Endothelial cell of umbilical vein (primary cell): ENCODE results near the gene RAP1GDS1. TPM values are rescaled to one million over a fixed set of nuclear protein-coding genes. Genes with fewer than 3 reads are reported as not detected.

ENCODE experiments used
- BruUV-seq: library from RNA; stranded (reverse); fragments of 400-500 nt; replicated peaks from 2 replicates; lab custom pipeline; 2021; lab: Mats Ljungman, UMichigan
- CTCF ChIA-PET: fragments of 300-600, 350-600 bp; sonication (Branson Sonifier 250); formaldehyde crosslinking; loops from one replicate; lab custom pipeline; 2021; ENCODE audit warnings: antibody characterized with exemption, inconsistent platforms; lab: Charles Lee
- POLR2A ChIA-PET: fragments of 300-600, 350-600 bp; sonication (Branson Sonifier 250); formaldehyde crosslinking; loops from one replicate; lab custom pipeline; 2021; ENCODE audit warnings: antibody characterized with exemption, inconsistent platforms; lab: Charles Lee
- DNase-seq: peaks from one replicate; pipeline ENCODE4 v3.0.0-alpha.2; 2011; ENCODE audit warnings: low read depth, low spot score
- FAIRE-seq: peaks from 2 replicates; lab custom pipeline; 2011; peaks lifted over from hg19 to GRCh38; lab: Jason Lieb, UNC
- H2AFZ ChIP-seq: 2 replicates; pipeline ENCODE4 v1.6.0; 2012; ENCODE audit warnings: low read depth, low read length, control low read depth, inconsistent platforms
- H3K27ac ChIP-seq: 2 replicates; pipeline ENCODE4 v1.5.1; 2011; ENCODE audit warnings: low read depth, mild to moderate bottlenecking, control low read depth, low read length, moderate library complexity; ENCODE audit not compliant: insufficient read depth
- H3K27me3 ChIP-seq, 2 experiments: 2 replicates each; pipeline versions ENCODE4 v1.6.0 to v1.6.1; 2011; ENCODE audit warnings: low read length in 2 of 2, mixed read lengths in 1 of 2; ENCODE audit not compliant: control insufficient read depth in 2 of 2, insufficient read depth in 2 of 2
- H3K36me3 ChIP-seq, 2 experiments: 2 replicates in 1 of 2; 3 replicates in 1 of 2; pipeline ENCODE4 v1.5.1; 2011; ENCODE audit warnings: low read length in 2 of 2, mild to moderate bottlenecking in 1 of 2, moderate library complexity in 1 of 2; ENCODE audit not compliant: control insufficient read depth in 2 of 2, insufficient read depth in 2 of 2; ENCODE audit errors: extremely low read depth in 1 of 2
- H3K4me1 ChIP-seq: 3 replicates; pipeline ENCODE4 v1.5.1; 2011; ENCODE audit warnings: mild to moderate bottlenecking, low read length; ENCODE audit not compliant: control insufficient read depth, insufficient read depth; ENCODE audit errors: extremely low read depth
- H3K4me2 ChIP-seq: 2 replicates; pipeline ENCODE4 v1.6.1; 2011; ENCODE audit warnings: low read length, control low read depth, mixed read lengths; ENCODE audit not compliant: insufficient read depth
- H3K4me3 ChIP-seq, 3 experiments: fragments of 200-600 bp in 1 of 3; sonication (generic), shearing (Covaris generic) in 1 of 3; replicated peaks in 1 of 3; 2 replicates each; pipeline ENCODE4 v1.5.1; 2011 to 2016; ENCODE audit warnings: control low read depth in 3 of 3, low read length in 3 of 3, mild to moderate bottlenecking in 2 of 3, inconsistent platforms in 1 of 3, low read depth in 1 of 3, moderate library complexity in 1 of 3; ENCODE audit not compliant: insufficient read depth in 1 of 3
- H3K79me2 ChIP-seq: 2 replicates; pipeline ENCODE4 v1.6.0; 2012; ENCODE audit warnings: low read length, inconsistent platforms; ENCODE audit not compliant: control insufficient read depth, insufficient read depth
- H3K9ac ChIP-seq: replicated peaks from 2 replicates; pipeline ENCODE3; 2011; ENCODE audit warnings: low read length, control low read depth; ENCODE audit not compliant: insufficient read depth; ENCODE audit errors: extremely low read depth
- H3K9me1 ChIP-seq: replicated peaks from 3 replicates; pipeline ENCODE4 v1.6.0; 2011; ENCODE audit warnings: mild to moderate bottlenecking, low read length; ENCODE audit not compliant: control insufficient read depth, insufficient read depth; ENCODE audit errors: extremely low read depth
- H3K9me3 ChIP-seq: replicated peaks from 2 replicates; pipeline ENCODE4 v1.5.1; 2012; ENCODE audit warnings: low read length, inconsistent platforms; ENCODE audit not compliant: control insufficient read depth, insufficient read depth
- H4K20me1 ChIP-seq: replicated peaks from 2 replicates; pipeline ENCODE3; 2011; ENCODE audit warnings: mild to moderate bottlenecking, low read length; ENCODE audit not compliant: control insufficient read depth, insufficient read depth; ENCODE audit errors: extremely low read depth
- EZH2 ChIP-seq: IDR thresholded peaks from 2 replicates; pipeline ENCODE4 v1.6.1; 2012; ENCODE audit warnings: borderline replicate concordance, low read depth, mild to moderate bottlenecking, moderate library complexity, low read length, inconsistent platforms; ENCODE audit not compliant: severe bottlenecking
- GATA2 ChIP-seq: IDR thresholded peaks from 2 replicates; pipeline ENCODE4 v1.7.0; 2011; ENCODE audit warnings: low read depth, mild to moderate bottlenecking, moderate library complexity, mixed read lengths, low read length; ENCODE audit not compliant: insufficient read length, insufficient read depth
- MAX ChIP-seq: IDR thresholded peaks from 2 replicates; pipeline ENCODE4 v1.6.1; 2011; ENCODE audit not compliant: insufficient read depth, insufficient read length
- POLR2AphosphoS5 ChIP-seq: IDR thresholded peaks from 2 replicates; pipeline ENCODE4 v1.6.1; 2012; ENCODE audit warnings: low read depth, mild to moderate bottlenecking, control low read depth, low read length, moderate library complexity; ENCODE audit not compliant: insufficient read depth
- dilution Hi-C: fragments of 300-500 bp; cut with MboI; formaldehyde crosslinking; loops from one replicate; pipeline ENCODE4 v1.15.0; 2019; ENCODE audit warnings: low sequenced_read_pairs; ENCODE audit not compliant: extremely low pct_ligation_motif_present
- intact Hi-C: fragments of 100-400 bp; cut with micrococcal nuclease; formaldehyde crosslinking; loops from one replicate; pipeline ENCODE4 v1.10.0; 2022
- polyA plus RNA-seq, 4 experiments: library from polyadenylated mRNA; depleted of rRNA in 3 of 4; stranded (reverse) in 3 of 4; unstranded in 1 of 4; fragments of >200 nt; gene quantifications; 2 replicates each; pipeline versions ENCODE4 v1.2.1 to v1.2.3, GENCODE V29; 2011 to 2012; ENCODE audit warnings: missing spikeins in 1 of 4
- total RNA-seq: library from RNA; stranded (reverse); gene quantifications from 2 replicates; pipeline ENCODE4 v1.2.3, GENCODE V29; 2021
- TF ChIP-seq, protein P1 (sequence below), 2 donors: IDR thresholded peaks; 1 replicate in 1 of 2; 2 replicates in 1 of 2; pipeline ENCODE4 v1.5.1; 2011; ENCODE audit warnings: low read length in 2 of 2, mild to moderate bottlenecking in 2 of 2, moderate library complexity in 2 of 2, control low read depth in 1 of 2, inconsistent platforms in 1 of 2, low read depth in 1 of 2; ENCODE audit not compliant: insufficient read depth in 1 of 2; ENCODE audit errors: extremely low read depth in 1 of 2

RAP1GDS1 gene
- total and polyA plus RNA-seq, 2 donors (not counting 3 experiments of a cell fraction or from before 2014, with no cell fraction given), result 17.6 to 52.8 TPM

- no peak for FAIRE-seq
- no peaks in the 10 kb centered on the region for H3K36me3 ChIP-seq
- no peaks in the 10 kb centered on the region for H3K4me1 ChIP-seq
Observed at GRCh38 chr4:98394134-98394533, 132.9 kb downstream of the RAP1GDS1 start.

More at GRCh38 chr4:98394134-98394533, 132.9 kb downstream of the RAP1GDS1 start:
- no peaks in the 10 kb centered on the region for H3K9me1 ChIP-seq
- intact Hi-C loops, result no loop called here
- H3K9ac ChIP-seq, result no peak overlapping the region
- no peaks in the 10 kb centered on the region for H3K9me3 ChIP-seq
- ChIA-PET POLR2A (no interaction called here), CTCF (no interaction called here)
- no peaks in the 10 kb centered on the region for H3K27me3 ChIP-seq
- H3K4me3 ChIP-seq, result no peak overlapping the region
- H3K4me2 ChIP-seq, result no peak overlapping the region
- no peaks in the 10 kb centered on the region for H4K20me1 ChIP-seq
- H2AFZ ChIP-seq, result no peak overlapping the region
- no peak overlapping the region for H3K27ac ChIP-seq
- dilution Hi-C loops, result no loop called here
- no peak for DNase-seq
- TF ChIP-seq GATA2, result no peak
- TF ChIP-seq, protein P1, sequence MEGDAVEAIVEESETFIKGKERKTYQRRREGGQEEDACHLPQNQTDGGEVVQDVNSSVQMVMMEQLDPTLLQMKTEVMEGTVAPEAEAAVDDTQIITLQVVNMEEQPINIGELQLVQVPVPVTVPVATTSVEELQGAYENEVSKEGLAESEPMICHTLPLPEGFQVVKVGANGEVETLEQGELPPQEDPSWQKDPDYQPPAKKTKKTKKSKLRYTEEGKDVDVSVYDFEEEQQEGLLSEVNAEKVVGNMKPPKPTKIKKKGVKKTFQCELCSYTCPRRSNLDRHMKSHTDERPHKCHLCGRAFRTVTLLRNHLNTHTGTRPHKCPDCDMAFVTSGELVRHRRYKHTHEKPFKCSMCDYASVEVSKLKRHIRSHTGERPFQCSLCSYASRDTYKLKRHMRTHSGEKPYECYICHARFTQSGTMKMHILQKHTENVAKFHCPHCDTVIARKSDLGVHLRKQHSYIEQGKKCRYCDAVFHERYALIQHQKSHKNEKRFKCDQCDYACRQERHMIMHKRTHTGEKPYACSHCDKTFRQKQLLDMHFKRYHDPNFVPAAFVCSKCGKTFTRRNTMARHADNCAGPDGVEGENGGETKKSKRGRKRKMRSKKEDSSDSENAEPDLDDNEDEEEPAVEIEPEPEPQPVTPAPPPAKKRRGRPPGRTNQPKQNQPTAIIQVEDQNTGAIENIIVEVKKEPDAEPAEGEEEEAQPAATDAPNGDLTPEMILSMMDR (IDR thresholded peaks at IDR 0.05; ENCODE audit: extremely low read depth in 1 of 2, insufficient read depth in 1 of 2, low read depth in 1 of 2, low read length in 2 of 2), result no peak
- TF ChIP-seq MAX, result no peak
- TF ChIP-seq POLR2AphosphoS5, result no peak
- no peak for TF ChIP-seq EZH2
- no TSS peak for BruUV-seq
- H3K79me2 ChIP-seq, result no peaks in the 10 kb centered on the region
